Neural cell (in vitro differentiated cells): ENCODE results near the gene MYOG. TPM values are rescaled to one million over a fixed set of nuclear protein-coding genes. Genes with fewer than 3 reads are reported as not detected.

Source experiments
- H2AFZ ChIP-seq: fragments of 200-600, 300-800 bp; sonication (generic), shearing (Covaris generic); 2 replicates; pipeline ENCODE4 v1.6.0; 2014; ENCODE audit warnings: low read depth, mild to moderate bottlenecking, antibody characterized with exemption, low read length, moderate library complexity
- H3F3A ChIP-seq: fragments of 200-600 bp; shearing (Covaris generic); 2 replicates; pipeline ENCODE4 v1.6.1; 2016; ENCODE audit warnings: mild to moderate bottlenecking, moderate library complexity, mixed read lengths, antibody characterized with exemption, low read length; ENCODE audit not compliant: insufficient read depth, poor library complexity, severe bottlenecking
- H3K27ac ChIP-seq: fragments of 200-600, 300-800 bp; sonication (generic), shearing (Covaris generic); 2 replicates; pipeline ENCODE4 v1.5.1; 2014; ENCODE audit warnings: mild to moderate bottlenecking, low read length, moderate library complexity
- H3K27me3 ChIP-seq: fragments of 300-800, 200-600 bp; sonication (generic), shearing (Covaris generic); 2 replicates; pipeline ENCODE4 v1.6.0; 2014; ENCODE audit warnings: mild to moderate bottlenecking, low read depth, low read length, moderate library complexity; ENCODE audit not compliant: insufficient read depth
- H3K36me3 ChIP-seq: fragments of 300-800, 200-600 bp; sonication (generic), shearing (Covaris generic); 2 replicates; pipeline ENCODE4 v1.5.1; 2014; ENCODE audit warnings: mild to moderate bottlenecking, antibody characterized with exemption, low read length, moderate library complexity; ENCODE audit not compliant: insufficient read depth
- H3K4me2 ChIP-seq: fragments of 300-800, 200-600 bp; sonication (generic), shearing (Covaris generic); 2 replicates; pipeline ENCODE4 v1.6.0; 2014; ENCODE audit warnings: mild to moderate bottlenecking, low read length
- H3K4me3 ChIP-seq: fragments of 300-800, 200-600 bp; sonication (generic), shearing (Covaris generic); 2 replicates; pipeline ENCODE4 v1.5.1; 2014; ENCODE audit warnings: mild to moderate bottlenecking, low read length, moderate library complexity
- H3K79me2 ChIP-seq: fragments of 200-600 bp; shearing (Covaris generic); replicated peaks from 2 replicates; pipeline ENCODE4 v1.6.0; 2014; ENCODE audit warnings: mild to moderate bottlenecking, low read length, moderate library complexity; ENCODE audit not compliant: insufficient read depth
- H3K9ac ChIP-seq: fragments of 300-800, 200-600 bp; sonication (generic), shearing (Covaris generic); 2 replicates; pipeline ENCODE4 v1.6.1; 2016; ENCODE audit warnings: mild to moderate bottlenecking, low read length, mixed read lengths
- H3K9me2 ChIP-seq: fragments of 200-600 bp; shearing (Covaris generic); 2 replicates; pipeline ENCODE4 v1.6.1; 2016; ENCODE audit warnings: mild to moderate bottlenecking, low read length, mixed read lengths; ENCODE audit not compliant: insufficient read depth
- H3K9me3 ChIP-seq: fragments of 200-600, 300-800 bp; sonication (generic), shearing (Covaris generic); 2 replicates; pipeline ENCODE4 v1.6.1; 2016; ENCODE audit warnings: mild to moderate bottlenecking, mixed run types, low read length, moderate library complexity, mixed read lengths
- H4K20me1 ChIP-seq: fragments of 200-600 bp; shearing (Covaris generic); 2 replicates; pipeline ENCODE4 v1.6.1; 2016; ENCODE audit warnings: mild to moderate bottlenecking, mixed run types; ENCODE audit not compliant: insufficient read depth
- EP300 ChIP-seq: fragments of 450-650 bp; conservative IDR thresholded peaks from 2 replicates; pipeline ENCODE4 v1.6.1; 2014; ENCODE audit warnings: antibody characterized with exemption, mild to moderate bottlenecking, moderate library complexity; ENCODE audit not compliant: poor library complexity, severe bottlenecking
- EZH2 ChIP-seq: fragments of 200-600, 300-800 bp; shearing (Covaris generic), sonication (generic); IDR thresholded peaks from 2 replicates; pipeline ENCODE4 v1.6.1; 2014; ENCODE audit warnings: antibody characterized with exemption, low read length, borderline replicate concordance, mild to moderate bottlenecking; ENCODE audit not compliant: insufficient read depth, poor library complexity, severe bottlenecking
- MXI1 ChIP-seq: fragments of 450-650 bp; conservative IDR thresholded peaks from 2 replicates; pipeline ENCODE4 v1.6.1; 2014; ENCODE audit warnings: antibody characterized with exemption, mild to moderate bottlenecking; ENCODE audit not compliant: poor library complexity, severe bottlenecking
- POLR2AphosphoS5 ChIP-seq: IDR thresholded peaks from 2 replicates; pipeline ENCODE4 v1.6.1; 2012
- RAD21 ChIP-seq: fragments of 450-650 bp; conservative IDR thresholded peaks from 2 replicates; pipeline ENCODE4 v1.6.1; 2014; ENCODE audit warnings: antibody characterized with exemption, mild to moderate bottlenecking, moderate library complexity
- SMC3 ChIP-seq: fragments of 450-650 bp; conservative IDR thresholded peaks from 2 replicates; pipeline ENCODE4 v1.6.1; 2014; ENCODE audit warnings: antibody characterized with exemption, mild to moderate bottlenecking, moderate library complexity; ENCODE audit not compliant: poor library complexity
- TAF1 ChIP-seq: IDR thresholded peaks from 2 replicates; pipeline ENCODE4 v1.6.1; 2012; ENCODE audit warnings: low read depth
- polyA plus RNA-seq: library from polyadenylated mRNA; depleted of rRNA; stranded (reverse); fragments of >200 nt; gene quantifications from 2 replicates; pipeline ENCODE4 v1.2.3, GENCODE V29; 2014
- TF ChIP-seq, protein P1 (sequence below): IDR thresholded peaks from 2 replicates; pipeline ENCODE4 v1.6.1; 2012; ENCODE audit warnings: borderline replicate concordance
- TF ChIP-seq, protein P2 (sequence below): fragments of 450-650 bp; IDR thresholded peaks from 2 replicates; pipeline ENCODE4 v1.5.1; 2014; ENCODE audit warnings: antibody characterized with exemption, mild to moderate bottlenecking, moderate library complexity; ENCODE audit not compliant: poor library complexity, severe bottlenecking

Gene MYOG
- polyA plus RNA-seq, 1 donor from 2014 or later = not detected

DNA sequence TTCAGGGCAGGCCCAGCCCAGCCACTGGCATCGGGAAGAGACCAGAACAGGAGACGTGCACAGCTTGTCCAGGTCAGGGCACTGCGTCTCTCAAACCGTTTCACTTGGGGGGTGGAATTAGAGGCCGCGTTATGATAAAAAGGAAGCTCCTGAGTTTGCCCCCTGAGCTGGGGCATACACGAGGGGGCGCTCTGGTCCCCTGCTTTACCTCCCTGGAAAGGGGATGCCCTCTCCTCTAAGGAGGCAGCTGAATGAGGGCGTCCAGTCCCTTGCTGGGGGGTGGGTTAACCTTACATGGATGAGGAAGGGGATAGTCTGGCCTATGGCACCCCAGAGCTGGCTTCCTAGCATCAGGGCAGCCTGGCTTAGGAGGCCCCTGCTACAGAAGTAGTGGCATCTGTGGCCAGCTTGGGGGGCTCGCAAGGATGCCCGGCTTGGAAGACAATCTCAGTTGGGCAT lies 2.3 kb downstream of the MYOG start:
- Histone ChIP-seq H3F3A (no peaks in the 10 kb centered on the region), H3K79me2 (no peaks in the 10 kb centered on the region), H3K9ac (no peak overlapping the region), H3K27ac (no peak overlapping the region), H3K4me3 (no peak overlapping the region), H3K27me3 (no peaks in the 10 kb centered on the region), H3K9me3 (no peaks in the 10 kb centered on the region), H4K20me1 (no peaks in the 10 kb centered on the region), H3K36me3 (no peaks in the 10 kb centered on the region), H3K4me2 (no peak overlapping the region), H2AFZ (no peak overlapping the region), H3K9me2 (no peaks in the 10 kb centered on the region)
- TF ChIP-seq, protein P1, sequence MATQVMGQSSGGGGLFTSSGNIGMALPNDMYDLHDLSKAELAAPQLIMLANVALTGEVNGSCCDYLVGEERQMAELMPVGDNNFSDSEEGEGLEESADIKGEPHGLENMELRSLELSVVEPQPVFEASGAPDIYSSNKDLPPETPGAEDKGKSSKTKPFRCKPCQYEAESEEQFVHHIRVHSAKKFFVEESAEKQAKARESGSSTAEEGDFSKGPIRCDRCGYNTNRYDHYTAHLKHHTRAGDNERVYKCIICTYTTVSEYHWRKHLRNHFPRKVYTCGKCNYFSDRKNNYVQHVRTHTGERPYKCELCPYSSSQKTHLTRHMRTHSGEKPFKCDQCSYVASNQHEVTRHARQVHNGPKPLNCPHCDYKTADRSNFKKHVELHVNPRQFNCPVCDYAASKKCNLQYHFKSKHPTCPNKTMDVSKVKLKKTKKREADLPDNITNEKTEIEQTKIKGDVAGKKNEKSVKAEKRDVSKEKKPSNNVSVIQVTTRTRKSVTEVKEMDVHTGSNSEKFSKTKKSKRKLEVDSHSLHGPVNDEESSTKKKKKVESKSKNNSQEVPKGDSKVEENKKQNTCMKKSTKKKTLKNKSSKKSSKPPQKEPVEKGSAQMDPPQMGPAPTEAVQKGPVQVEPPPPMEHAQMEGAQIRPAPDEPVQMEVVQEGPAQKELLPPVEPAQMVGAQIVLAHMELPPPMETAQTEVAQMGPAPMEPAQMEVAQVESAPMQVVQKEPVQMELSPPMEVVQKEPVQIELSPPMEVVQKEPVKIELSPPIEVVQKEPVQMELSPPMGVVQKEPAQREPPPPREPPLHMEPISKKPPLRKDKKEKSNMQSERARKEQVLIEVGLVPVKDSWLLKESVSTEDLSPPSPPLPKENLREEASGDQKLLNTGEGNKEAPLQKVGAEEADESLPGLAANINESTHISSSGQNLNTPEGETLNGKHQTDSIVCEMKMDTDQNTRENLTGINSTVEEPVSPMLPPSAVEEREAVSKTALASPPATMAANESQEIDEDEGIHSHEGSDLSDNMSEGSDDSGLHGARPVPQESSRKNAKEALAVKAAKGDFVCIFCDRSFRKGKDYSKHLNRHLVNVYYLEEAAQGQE = no peak
- no peak for TF ChIP-seq TAF1
- TF ChIP-seq, protein P2, sequence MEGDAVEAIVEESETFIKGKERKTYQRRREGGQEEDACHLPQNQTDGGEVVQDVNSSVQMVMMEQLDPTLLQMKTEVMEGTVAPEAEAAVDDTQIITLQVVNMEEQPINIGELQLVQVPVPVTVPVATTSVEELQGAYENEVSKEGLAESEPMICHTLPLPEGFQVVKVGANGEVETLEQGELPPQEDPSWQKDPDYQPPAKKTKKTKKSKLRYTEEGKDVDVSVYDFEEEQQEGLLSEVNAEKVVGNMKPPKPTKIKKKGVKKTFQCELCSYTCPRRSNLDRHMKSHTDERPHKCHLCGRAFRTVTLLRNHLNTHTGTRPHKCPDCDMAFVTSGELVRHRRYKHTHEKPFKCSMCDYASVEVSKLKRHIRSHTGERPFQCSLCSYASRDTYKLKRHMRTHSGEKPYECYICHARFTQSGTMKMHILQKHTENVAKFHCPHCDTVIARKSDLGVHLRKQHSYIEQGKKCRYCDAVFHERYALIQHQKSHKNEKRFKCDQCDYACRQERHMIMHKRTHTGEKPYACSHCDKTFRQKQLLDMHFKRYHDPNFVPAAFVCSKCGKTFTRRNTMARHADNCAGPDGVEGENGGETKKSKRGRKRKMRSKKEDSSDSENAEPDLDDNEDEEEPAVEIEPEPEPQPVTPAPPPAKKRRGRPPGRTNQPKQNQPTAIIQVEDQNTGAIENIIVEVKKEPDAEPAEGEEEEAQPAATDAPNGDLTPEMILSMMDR = no peak
- TF ChIP-seq POLR2AphosphoS5 = no peak
- no peak for TF ChIP-seq EP300
- TF ChIP-seq MXI1 = no peak
- TF ChIP-seq RAD21 = no peak
- TF ChIP-seq SMC3 = no peak
- TF ChIP-seq EZH2 = no peak

DNA sequence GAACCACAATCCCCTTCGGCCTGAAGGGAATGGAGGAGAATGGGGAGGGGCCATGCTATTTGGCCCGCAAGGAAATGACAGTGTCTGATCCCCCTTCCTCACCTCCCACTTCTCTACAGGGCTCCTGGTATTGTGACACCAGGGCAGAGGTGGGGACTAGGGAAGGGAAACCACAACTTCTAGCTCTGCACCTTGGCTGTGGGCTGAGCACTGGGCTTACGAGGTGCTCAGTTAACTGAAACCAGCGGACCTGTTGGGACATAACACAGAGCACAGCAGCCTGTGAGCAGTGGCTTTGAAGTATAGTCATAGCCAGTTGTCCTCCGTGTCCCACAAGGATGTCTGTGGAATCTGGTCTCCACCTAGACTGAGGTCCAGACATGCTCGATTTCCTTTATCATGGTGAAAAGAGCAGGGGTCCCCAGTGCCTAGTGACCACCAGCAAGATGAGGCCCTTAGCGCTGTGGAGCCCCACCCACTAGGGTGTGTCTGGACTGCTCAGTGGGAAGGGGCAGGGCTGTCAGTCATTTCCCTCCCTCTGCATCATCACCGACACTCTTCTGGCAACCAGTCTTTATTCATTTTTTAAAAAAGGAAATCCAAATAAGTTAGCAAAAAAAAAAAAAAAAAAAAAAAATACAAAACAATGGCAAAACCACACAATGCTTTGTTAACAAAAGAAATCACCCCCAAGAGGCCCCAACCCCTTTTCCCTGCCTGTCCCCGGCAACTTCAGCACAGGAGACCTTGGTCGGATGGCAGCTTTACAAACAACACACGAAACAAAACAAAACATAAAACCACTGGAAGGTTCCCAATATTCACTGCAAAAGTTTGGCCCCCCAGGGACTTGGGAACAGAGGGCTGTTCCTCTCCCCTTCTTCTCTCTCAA lies 3.0 kb downstream of the MYOG start:
- Histone ChIP-seq H3K79me2 (no peaks in the 10 kb centered on the region), H3K27me3 (peaks cover under 1% of the 10 kb centered on the region), H3K36me3 (no peaks in the 10 kb centered on the region), H3F3A (no peaks in the 10 kb centered on the region), H3K27ac (no peak overlapping the region), H3K9me2 (no peaks in the 10 kb centered on the region), H3K4me2 (no peak overlapping the region), H3K9me3 (no peaks in the 10 kb centered on the region), H3K4me3 (no peak overlapping the region), H4K20me1 (no peaks in the 10 kb centered on the region), H3K9ac (no peak overlapping the region), H2AFZ (no peak overlapping the region)
- no peak for TF ChIP-seq EP300
- TF ChIP-seq, protein P2 = no peak
- TF ChIP-seq, protein P1 = no peak
- no peak for TF ChIP-seq EZH2
- TF ChIP-seq TAF1 = no peak
- TF ChIP-seq SMC3 = no peak
- TF ChIP-seq POLR2AphosphoS5 = no peak
- TF ChIP-seq MXI1 = no peak
- no peak for TF ChIP-seq RAD21
